Measurements from ENCODE around the gene CDH23.

The CDH23 gene

GRCh38 chr10:71630168-71630567 is 233.4 kb downstream of the CDH23 start:
- no peak for DNase-seq (ENCODE audit: low read depth, low spot score)
- CTCF ChIA-PET = interaction anchor here (1.1 kb wide), 1 partner anchor 67 kb away, joined by 3 read pairs; no protein-coding TSS in a partner anchor
- TF ChIP-seq CTCF (IDR thresholded peaks at IDR 0.05; ENCODE audit: insufficient read depth, low read length, missing control alignments) = no peak
- POLR2A ChIA-PET = no interaction called here
- H3K4me3 ChIP-seq (ENCODE audit: low read depth, low read length) = no peak overlapping the region

- CTCF ChIA-PET = interaction anchor here (1.1 kb wide), 1 partner anchor 65 kb away, joined by 3 read pairs; no protein-coding TSS in a partner anchor
- TF ChIP-seq CTCF (IDR thresholded peaks at IDR 0.05; ENCODE audit: insufficient read depth, low read length, missing control alignments) = no peak
- POLR2A ChIA-PET = no interaction called here
- H3K4me3 ChIP-seq (ENCODE audit: low read depth, low read length) = no peak overlapping the region
- DNase-seq (ENCODE audit: low read depth, low spot score) = no peak
Measured at GRCh38 chr10:71631007-71631861, 234.5 kb downstream of the CDH23 start.

- no peak for TF ChIP-seq CTCF (IDR thresholded peaks at IDR 0.05; ENCODE audit: insufficient read depth, low read length, missing control alignments)
- CTCF ChIA-PET = interaction anchor here (0.8 kb wide), 1 partner anchor 24 kb away, joined by 3 read pairs; no protein-coding TSS in a partner anchor
Measured at GRCh38 chr10:71632200-71632820, 235.6 kb downstream of the CDH23 start.

GRCh38 chr10:71632896-71633600 is 236.3 kb downstream of the CDH23 start:
- no peak for DNase-seq (ENCODE audit: low read depth, low spot score)
- no peak overlapping the region for H3K4me3 ChIP-seq (ENCODE audit: low read depth, low read length)
- POLR2A ChIA-PET = no interaction called here
- CTCF ChIA-PET = interaction anchor here (0.6 to 0.8 kb wide), 3 partner anchors 9 to 314 kb away, joined by 3 read pairs; partner anchors contain the start of gene SLC29A3
- TF ChIP-seq CTCF (IDR thresholded peaks at IDR 0.05; ENCODE audit: insufficient read depth, low read length, missing control alignments) = no peak

More at GRCh38 chr10:71632200-71632820, 235.6 kb downstream of the CDH23 start:
- no peak for DNase-seq (ENCODE audit: low read depth, low spot score)
- no peak overlapping the region for H3K4me3 ChIP-seq (ENCODE audit: low read depth, low read length)
- POLR2A ChIA-PET = no interaction called here

- POLR2A ChIA-PET = no interaction called here
- TF ChIP-seq CTCF (IDR thresholded peaks at IDR 0.05; ENCODE audit: insufficient read depth, low read length, missing control alignments) = no peak
- no peak overlapping the region for H3K4me3 ChIP-seq (ENCODE audit: low read depth, low read length)
- no peak for DNase-seq (ENCODE audit: low read depth, low spot score)
- CTCF ChIA-PET = interaction anchor here (0.6 kb wide), 1 partner anchor 8 kb away, joined by 3 read pairs; no protein-coding TSS in a partner anchor
Measured at GRCh38 chr10:71633920-71634319, 237.2 kb downstream of the CDH23 start.
